Stimulated activated CD4-positive, alpha-beta T cell treated with anti-CD3 and anti-CD28 coated beads, Interleukin-12 subunit alpha, Interleukin-12 subunit beta, amount 100 ng/mL, for 48 hours (primary cell): ENCODE data around the gene DICER1.

Source experiments
- DNase-seq, 3 donors: peaks; one replicate each; pipeline ENCODE4 v3.0.0-alpha.2; 2020; ENCODE audit warnings: low read depth in 2 of 3, low spot score in 1 of 3

Gene DICER1

DNA sequence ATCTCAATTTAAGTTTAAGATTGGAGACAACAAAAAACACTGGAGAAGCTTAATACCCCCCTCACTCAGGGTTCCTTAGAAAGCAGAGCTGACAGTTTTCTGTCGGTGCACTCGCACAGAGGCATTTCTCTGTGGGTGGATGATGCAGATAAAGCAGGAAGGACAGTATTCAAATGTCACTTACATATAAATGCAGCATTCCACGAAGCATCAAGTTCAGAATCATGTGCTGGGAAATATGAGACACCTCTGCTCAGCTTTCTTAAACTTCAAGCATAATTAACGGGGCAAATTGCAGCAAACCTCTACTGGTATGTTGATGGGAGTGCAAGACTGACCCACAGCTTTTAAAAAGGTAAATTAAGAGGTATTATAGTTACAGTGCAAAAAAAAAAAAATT is 68.7 kb downstream of the DICER1 start:
- DNase-seq, result no peak

DNA sequence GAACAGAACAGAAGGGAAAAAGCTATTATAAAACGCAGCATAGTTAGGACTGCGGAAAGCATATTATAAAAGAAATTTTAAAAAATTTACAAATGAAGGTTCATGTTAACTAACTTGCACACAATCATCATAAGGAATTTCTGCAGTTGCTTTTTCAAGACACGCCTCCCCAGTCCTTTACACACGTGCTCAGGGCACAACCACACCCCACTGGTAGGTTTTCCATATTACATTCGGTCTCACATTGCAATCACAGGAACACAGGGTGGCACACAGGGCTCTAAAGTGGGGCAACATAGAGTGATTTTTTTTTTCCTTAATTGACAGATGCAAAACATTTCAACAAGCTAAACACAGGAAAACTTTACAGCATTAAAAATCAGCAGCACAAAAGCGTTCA is 69.7 kb downstream of the DICER1 start:
- DNase-seq, result no peak

DNA sequence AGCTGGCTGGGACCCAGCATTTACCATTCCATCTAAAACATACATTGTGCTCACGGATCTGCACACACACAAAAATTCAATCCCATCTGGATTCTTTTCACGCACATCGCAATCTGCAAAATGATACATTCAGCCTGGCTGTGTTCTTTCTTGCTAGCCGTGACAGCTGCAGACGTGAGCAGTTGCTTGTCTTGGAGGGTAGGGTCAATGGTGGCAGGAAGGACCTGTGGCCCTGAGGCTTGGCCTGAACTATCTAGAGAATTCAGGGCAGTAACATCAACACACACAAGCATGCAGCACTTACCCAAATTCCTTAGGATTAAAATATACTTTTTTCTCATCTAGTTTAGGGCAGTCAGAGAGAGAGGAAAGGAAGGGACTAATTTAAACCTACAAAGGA is 72.0 kb downstream of the DICER1 start:
- DNase-seq, result no peak

DNA sequence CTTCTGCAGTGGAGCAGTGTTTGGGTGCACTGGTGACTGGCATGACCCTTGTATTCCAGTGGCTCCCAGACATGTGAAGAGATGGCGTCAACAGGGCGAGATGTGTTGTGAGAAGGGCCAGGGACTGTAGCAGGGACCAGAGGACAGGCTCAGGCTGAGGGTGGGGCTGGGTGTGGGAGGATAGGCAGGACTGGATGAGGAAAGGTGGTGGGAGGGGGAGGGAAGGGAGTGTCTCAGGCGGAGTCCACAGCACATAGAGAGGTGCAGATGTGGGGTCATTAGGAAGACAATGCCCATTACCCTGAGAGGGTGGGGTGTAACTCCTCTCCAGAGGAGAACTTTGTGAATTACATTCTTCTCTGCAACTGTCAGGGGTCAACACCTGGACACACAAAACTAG is 78.5 kb downstream of the DICER1 start:
- no peak for DNase-seq

DNA sequence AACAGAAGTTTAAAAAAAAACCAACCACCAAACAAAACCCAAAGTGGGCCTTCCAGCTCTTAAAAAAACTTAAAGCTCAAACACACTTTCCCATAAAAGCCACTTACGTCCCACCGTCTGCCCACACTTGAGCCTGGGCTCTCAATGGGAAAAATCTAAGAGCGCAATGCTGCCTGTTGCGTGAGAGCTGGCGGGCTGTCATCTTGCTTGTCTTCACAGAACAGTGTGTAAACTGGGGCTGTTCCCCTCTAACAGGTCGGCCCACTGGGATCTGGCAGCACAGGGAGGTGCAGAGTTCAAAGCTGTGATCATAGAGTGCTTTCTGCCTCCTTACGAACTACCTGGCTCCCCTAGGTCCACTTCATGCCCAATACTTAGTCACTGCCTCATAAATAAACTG is 80.0 kb downstream of the DICER1 start:
- DNase-seq, result no peak

DNA sequence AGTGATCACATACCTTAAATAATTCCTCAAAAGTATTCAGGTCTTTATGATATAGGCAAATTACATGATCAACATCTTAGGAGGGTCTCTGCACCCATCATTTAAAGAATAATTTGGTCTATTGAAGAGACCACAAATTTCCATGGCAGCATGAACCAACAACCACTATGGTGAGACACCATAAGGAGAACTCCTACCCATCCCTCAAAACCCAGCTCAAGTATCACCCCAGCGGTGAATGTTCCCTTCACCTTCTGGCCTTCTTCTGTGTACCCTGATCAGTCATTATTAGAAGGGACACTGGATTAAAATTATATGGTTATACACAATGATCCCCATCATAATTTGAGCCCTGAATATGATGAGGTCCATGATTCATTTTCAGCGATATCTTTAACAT is 81.5 kb downstream of the DICER1 start:
- DNase-seq, result no peak

DNA sequence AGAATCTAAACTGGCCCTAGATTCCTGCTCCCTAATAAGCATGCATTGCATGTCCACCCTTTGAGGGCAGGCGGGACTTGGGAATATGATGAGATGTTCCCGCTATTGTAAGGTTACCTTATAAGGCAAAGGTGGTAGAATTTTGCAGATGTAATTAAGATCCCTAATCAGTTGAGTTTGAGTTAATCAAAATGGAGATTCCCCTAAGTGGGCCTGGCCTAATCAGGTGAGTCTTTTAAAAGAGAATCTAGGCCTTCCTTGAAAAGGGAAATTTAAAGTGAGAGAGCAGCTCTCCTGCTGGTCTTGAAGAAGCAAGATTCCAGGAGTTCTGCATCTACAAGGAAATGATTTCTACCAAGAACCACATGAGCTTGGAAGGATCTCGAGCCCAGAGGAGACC is 83.4 kb downstream of the DICER1 start:
- no peak for DNase-seq

DNA sequence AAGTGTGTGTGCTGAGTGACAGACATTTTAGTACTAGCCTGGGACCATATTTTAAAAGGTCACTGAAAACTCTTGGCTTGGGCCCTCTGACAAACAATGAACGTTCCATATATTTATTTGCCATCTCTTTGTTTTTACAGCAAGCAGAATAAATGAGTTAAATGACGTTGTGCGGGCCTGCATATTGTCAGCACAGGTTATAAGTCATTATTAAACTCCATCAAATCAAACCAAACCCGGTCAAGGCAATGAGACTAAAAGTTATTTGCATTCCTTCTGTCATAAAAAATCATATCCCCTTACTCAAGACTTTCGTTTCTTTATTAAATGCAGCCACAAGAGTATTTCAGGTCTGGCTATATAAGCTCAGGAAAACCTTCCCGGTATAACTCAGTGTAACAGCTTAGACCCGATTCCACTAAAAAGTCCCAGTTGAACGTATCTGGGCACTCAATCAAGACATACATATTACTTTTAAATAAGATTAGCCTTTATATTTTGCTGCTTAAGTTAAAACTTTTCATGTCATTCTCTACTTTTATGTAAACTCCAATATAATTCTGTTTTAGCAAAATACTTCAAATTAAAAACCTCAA is 84.9 kb downstream of the DICER1 start:
- DNase-seq, result no peak

DNA sequence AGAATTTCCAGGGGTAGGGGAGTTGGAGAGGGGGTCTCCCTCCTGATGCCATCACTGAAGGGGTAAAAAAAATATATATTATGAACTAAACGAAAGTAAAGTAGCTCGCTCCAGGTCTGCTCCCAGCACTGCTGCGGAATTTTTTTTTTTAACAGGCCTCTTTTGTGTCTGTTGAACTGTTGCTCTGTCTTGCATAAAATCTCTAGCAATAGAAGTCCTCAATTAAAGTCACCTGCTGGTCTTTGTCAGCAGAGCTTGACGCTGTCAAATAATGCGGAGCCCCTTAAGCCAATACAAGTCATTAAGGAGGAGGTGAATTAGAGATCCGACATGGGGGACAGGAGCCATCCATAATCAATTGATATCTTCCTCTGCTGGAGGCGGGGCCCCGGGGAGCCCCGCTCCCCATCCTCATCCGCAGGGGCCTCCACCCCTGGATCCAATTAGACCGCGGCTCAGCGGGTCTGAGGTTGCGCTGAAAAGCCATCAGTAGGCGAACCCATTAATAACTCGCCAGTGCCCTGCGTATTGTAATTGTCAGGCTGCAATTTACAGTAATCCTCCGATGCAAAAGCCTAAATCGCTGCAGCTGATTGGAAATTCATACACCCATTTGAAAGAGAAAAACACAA is 85.6 kb downstream of the DICER1 start:
- no peak for DNase-seq

DNA sequence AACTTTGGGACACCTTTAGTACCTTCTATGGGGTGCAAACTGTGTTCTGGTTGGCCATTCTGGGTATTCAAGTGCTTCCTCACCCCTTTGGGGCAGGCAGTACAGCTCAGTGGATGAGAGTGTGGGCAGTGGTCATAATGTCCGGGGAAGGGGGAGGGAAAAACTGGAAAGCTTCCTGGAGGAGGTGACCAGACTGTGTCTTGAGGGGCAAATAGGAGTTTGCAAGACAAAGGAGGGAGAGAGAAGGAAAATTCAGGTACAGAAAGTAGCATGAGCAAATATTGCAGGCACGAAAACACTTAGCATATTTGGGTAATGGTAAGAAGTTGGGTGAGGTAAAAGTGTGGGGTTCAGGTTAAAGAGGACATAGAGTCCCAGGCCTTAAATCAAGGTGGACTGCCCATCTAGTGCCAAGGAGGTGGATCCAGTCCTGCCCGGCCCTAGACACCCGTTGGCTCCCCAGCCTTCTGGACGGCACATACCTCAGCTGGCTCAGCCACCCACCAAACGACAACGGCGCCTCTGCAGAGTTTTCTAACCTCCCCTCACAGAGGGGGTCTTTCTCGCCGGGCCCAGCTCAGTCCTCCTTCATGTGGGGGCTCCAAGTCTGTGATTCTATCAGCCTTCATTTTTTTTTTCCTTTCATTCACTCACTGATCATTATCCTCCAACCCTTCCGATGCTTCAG is 86.4 kb downstream of the DICER1 start:
- DNase-seq, result no peak

DNA sequence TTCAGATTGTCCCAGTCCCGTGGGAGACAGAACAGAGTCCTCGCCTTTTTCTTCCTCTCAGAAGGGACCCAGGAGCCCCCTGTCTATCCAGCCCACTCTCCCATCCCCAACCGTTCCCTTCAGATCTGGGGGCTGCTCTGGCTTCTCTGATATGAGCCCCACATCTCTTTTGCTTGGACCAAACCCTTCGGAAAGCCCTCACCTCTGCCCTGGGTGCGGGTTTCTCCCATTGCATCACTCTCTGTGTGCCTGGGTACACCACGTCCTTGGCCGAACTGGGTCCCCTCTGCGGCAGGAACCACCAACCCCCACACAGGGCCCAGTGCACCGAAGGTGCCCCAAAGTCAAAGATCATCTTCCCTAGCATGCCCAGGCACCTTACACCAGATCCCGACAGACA is 87.8 kb downstream of the DICER1 start:
- no peak for DNase-seq

DNA sequence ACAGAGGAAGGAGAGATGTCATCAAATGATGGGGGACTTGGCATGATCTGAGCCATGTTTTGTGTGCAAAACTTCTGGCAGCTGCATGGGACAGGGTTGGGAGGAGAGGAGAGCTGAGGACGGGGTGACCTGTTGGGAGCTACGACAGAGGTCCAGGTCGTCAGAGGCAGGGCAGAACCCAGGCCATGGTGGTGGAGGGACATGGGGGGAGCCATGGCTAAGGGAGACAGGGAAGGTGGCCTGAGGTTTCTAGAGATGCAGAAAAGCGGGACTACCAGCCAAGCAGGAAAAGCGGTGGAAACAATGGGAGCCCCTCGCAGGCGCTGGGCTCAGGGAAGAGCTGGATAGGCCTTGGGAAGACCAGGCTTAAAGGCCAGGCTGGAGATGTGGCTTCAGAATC is 88.3 kb downstream of the DICER1 start:
- no peak for DNase-seq

DNA sequence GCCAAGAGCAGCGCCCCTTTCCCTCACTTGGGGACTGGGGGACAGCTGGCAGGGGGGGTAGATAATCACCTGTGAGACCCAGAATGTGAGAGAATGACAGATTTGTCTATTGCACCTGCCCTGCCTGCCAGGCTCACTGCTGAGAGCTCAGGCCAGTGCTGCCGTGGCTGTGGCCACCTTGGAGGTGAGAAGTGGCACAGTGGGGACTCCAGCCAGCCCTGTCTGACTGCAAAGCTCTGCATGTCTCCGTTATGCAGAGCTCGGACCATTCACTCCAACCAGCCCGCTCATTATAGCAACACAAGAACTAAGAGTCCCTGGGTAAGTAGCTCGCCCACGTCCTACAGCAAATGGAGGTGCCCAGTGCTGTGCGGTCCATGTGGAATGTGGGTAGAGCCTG is 88.8 kb downstream of the DICER1 start:
- DNase-seq, result no peak

DNA sequence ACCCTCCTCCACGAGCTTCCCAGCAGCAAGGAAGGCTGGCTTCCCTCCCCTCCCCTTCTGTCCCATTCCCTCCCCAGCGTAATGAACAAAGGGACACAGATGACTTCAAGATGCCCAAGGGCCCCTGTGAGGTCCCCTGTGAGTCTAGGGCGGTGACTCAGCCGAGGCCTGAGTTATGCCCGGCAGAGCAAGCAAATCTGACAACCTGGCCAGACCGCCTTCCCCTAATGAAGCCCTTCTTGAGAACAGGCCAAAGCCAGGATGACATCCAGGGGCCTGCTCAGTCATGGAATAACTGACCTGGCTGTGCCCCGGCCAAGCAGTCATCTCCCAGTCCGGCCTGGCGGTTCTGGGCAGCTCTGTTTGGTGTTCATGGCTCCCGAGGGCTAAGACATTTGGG is 89.2 kb downstream of the DICER1 start:
- no peak for DNase-seq

DNA sequence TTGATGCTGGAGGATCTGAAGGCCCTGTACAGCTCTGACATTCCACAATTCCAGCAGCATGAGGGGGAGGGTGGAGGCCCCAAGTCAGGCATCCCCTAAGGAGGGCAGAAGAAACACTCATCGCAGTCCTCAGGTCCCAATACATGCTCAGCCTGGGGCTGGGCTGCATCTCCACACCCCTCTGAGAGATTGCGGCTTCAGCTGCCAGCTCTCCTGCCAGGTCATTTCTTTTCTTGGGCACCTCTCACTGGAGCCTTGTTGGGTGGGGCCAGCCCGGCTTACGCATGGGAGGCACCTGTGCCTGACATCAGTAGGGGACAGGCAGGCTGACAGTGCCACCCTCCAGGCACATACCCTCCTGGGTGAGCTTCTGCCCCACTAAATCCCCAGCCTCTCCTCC is 89.8 kb downstream of the DICER1 start:
- DNase-seq, result no peak

DNA sequence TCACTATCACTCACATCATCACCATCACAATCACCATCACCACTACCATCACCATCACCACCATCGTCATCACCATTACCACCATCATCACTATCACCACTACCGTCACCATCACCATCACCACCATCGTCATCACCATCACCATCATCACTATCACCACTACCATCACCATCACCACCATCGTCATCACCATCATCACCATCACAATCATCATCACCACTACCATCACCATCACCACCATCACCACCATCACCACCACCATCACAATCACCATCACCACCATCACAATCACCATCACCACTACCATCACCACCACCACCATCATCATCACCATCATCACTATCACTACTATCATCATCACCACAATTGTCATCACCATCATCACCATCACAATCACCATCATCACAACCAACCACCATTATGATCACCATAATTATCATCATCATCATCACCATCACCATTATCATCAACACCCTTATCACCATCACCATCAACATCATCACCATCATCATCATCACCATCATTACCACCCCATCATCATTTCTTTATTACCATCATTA is 90.8 kb downstream of the DICER1 start:
- DNase-seq, result no peak

DNA sequence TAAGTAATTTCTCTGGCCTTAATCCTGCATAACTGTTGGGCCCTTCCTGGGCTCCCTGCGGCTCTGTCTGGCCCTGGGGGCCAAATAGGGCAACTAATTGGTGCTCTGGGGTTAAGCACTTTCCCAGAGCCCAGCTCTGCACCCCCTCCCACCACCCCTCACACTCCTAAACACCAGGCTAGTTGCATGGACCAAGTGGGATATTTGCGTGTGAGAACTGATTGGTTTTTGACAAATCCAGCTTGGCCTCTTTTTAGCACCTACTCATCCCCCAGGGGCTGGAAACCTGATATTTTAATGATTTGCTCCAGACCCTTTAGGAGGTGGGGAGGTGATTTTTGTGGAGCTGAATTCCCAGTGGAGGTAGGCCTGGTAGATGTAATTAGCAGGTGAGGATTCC is 91.9 kb downstream of the DICER1 start:
- DNase-seq, result no peak

DNA sequence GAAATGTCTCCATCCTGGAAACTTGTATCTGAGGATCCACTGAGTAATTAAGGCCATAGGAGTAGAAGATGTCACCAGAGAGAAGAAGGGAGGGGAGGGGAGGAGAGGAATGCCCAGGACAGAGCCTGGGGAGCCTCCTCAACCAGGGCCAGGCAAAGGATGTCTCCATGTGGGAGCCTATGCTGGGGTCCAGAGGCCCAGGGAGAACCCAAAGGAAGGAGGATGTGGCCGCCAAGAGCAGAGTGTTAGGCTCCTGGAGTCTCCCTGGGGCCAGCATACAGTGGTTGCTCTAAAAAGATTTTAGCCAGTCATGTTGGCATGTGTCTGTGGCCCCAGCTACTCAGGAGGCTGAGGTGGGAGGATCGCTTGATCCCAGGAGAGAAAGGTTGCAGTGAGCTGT is 92.6 kb downstream of the DICER1 start:
- no peak for DNase-seq

DNA sequence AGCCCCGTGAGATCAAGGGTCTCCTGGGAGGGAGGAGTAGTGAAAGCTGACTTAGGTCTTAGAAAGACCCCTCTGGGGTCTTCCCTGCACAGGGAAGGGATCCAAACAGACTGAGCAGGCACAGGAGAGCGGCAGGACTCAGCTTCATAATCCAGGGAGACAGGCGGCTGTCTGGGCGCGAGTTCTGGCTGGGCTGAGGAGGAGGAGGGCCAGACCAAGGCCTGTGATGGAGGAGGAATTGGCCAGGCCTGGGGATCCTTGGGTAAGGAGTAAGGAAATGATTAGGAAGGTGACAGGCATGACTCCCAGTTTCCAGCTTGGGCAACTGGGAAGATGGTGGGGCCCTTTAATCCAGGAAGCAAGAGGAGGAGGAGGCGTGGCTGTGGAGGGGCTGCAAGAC is 93.1 kb downstream of the DICER1 start:
- DNase-seq, result no peak

DNA sequence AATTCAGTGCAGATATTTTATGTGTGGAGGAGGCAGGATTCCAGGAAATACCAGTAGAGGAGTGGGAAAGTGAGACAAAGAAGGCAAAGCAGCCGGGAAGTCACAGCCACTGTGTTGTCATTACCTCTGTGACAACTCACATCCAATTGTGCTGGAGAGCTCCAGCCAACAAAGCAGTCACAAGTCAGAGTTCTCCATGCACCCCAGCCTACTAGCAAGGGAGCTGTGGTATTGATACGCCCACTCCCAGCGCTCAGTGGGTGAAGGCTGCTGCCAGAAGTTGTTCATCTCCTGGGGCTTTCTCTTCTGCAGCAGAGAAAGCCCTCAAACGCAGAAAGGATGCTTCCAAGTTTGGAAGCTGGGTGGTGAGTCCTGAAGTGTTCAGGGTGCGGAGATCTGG is 93.9 kb downstream of the DICER1 start:
- DNase-seq, result no peak

DNA sequence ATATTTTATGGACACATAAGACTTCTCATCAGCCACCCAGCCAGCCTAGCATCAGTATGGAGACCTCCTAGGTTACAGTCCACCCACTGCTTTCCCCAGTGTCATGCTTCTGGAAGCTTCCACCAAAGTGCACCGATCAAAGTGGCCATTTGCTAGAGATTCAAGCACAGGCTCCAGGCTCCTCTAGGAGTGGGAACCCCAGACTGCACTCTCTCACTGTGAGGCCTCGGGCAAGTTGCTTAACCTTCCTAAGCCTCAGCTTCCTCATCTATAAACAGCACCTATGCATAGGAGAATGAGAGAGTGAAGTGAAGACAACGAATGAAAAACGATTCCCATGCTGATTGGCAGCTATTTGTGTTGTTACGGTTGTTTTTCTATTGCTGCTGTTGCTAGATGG is 94.4 kb downstream of the DICER1 start:
- no peak for DNase-seq

DNA sequence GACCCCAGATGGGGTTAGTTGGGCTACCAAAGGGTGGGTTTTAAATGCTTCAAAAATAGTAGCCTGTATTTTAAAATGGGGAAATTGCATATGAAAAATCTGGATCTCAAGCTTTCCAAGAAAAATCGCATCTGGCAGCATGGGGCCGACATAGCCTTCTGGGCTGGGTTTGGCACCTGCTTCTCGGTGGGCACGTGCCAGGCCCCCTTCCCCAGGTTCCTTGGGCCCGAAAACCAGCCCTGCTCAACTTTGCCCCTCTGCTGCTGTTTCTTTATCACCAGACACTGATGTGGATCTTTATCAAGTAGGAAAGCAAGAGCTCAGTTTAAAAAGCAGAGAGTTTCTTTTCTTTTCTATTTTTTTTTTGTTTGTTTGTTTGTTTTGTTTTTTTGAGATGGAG is 95.1 kb downstream of the DICER1 start:
- DNase-seq, result no peak
